Activated CD4-positive, alpha-beta T cell treated with anti-CD3 and anti-CD28 coated beads, Interleukin-10, Interleukin-2, amounts not matched to agents 100 ng/mL and 50 ng/mL, durations not matched to agents 16 hours and 8 hours (primary cell): Measurements from ENCODE around the gene LCN9.

Experiments
- DNase-seq: peaks from one replicate; pipeline ENCODE4 v3.0.0-alpha.2; 2020

LCN9 gene

GRCh38 chr9:135673941-135674340 is 10.8 kb downstream of the LCN9 start:
- DNase-seq, result no peak

GRCh38 chr9:135674977-135675376 is 11.9 kb downstream of the LCN9 start:
- DNase-seq, result no peak

- no peak for DNase-seq
Observed at GRCh38 chr9:135676891-135677290, 13.8 kb downstream of the LCN9 start.

- no peak for DNase-seq
Observed at GRCh38 chr9:135677641-135678168, 14.6 kb downstream of the LCN9 start.

GRCh38 chr9:135678236-135679017 is 15.3 kb downstream of the LCN9 start:
- no peak for DNase-seq

GRCh38 chr9:135680056-135680455 is 16.9 kb downstream of the LCN9 start:
- DNase-seq, result no peak

- DNase-seq, result no peak
Observed at GRCh38 chr9:135681161-135681560, 18.1 kb downstream of the LCN9 start.

GRCh38 chr9:135683401-135684034 is 20.4 kb downstream of the LCN9 start:
- no peak for DNase-seq

- no peak for DNase-seq
Observed at GRCh38 chr9:135684691-135685090, 21.6 kb downstream of the LCN9 start.

GRCh38 chr9:135687216-135687615 is 24.1 kb downstream of the LCN9 start:
- DNase-seq, result no peak

GRCh38 chr9:135689011-135689410 is 25.9 kb downstream of the LCN9 start:
- DNase-seq, result no peak

- DNase-seq, result no peak
Observed at GRCh38 chr9:135690836-135691570, 27.9 kb downstream of the LCN9 start.

- DNase-seq, result no peak
Observed at GRCh38 chr9:135692410-135692809, 29.3 kb downstream of the LCN9 start.

- no peak for DNase-seq
Observed at GRCh38 chr9:135693265-135693664, 30.2 kb downstream of the LCN9 start.

GRCh38 chr9:135693771-135694170 is 30.7 kb downstream of the LCN9 start:
- DNase-seq, result no peak

- DNase-seq, result no peak
Observed at GRCh38 chr9:135694414-135694813, 31.3 kb downstream of the LCN9 start.

- no peak for DNase-seq
Observed at GRCh38 chr9:135695036-135695435, 31.9 kb downstream of the LCN9 start.

- DNase-seq, result no peak
Observed at GRCh38 chr9:135695642-135696041, 32.5 kb downstream of the LCN9 start.

GRCh38 chr9:135696446-135696845 is 33.3 kb downstream of the LCN9 start:
- no peak for DNase-seq

GRCh38 chr9:135697226-135697625 is 34.1 kb downstream of the LCN9 start:
- no peak for DNase-seq

- no peak for DNase-seq
Observed at GRCh38 chr9:135698236-135698635, 35.1 kb downstream of the LCN9 start.

- no peak for DNase-seq
Observed at GRCh38 chr9:135698767-135699166, 35.7 kb downstream of the LCN9 start.

GRCh38 chr9:135699440-135699839 is 36.3 kb downstream of the LCN9 start, which contains the start of gene SOHLH1:
SOHLH1 (minus strand) TSS chr9:135699481; CDS start chr9:135699467, 14 bp downstream.
- DNase-seq, result no peak

- no peak for DNase-seq
Observed at GRCh38 chr9:135700525-135700924, 37.4 kb downstream of the LCN9 start.
